Panc1 (cell line): ENCODE measurements around the gene PCP4L1. TPM values are rescaled to one million over a fixed set of nuclear protein-coding genes. Genes with fewer than 3 reads are reported as not detected.

Source experiments
- ATAC-seq: fragments of 200-7000 bp; cut with Tn5 transposase; 2 replicates; pipeline ENCODE4 v1.9.1; 2020; ENCODE audit warnings: mild to moderate bottlenecking, moderate library complexity
- BruUV-seq: library from RNA; stranded (reverse); fragments of 400-500 nt; replicated peaks from 2 replicates; lab custom pipeline; 2021; lab: Mats Ljungman, UMichigan
- CTCF ChIA-PET: fragments of 300-600 bp; sonication (Branson Sonifier 250); formaldehyde crosslinking; loops from one replicate; lab custom pipeline; 2022; ENCODE audit warnings: antibody characterized with exemption; lab: Charles Lee
- POLR2A ChIA-PET: fragments of 300-600 bp; sonication (Branson Sonifier 250); formaldehyde crosslinking; loops from one replicate; lab custom pipeline; 2022; ENCODE audit warnings: antibody characterized with exemption; lab: Charles Lee
- DNase-seq: peaks from one replicate; pipeline ENCODE4 v3.0.0-alpha.2; 2010; ENCODE audit warnings: low read depth, low spot score
- H3K27ac ChIP-seq: 2 replicates; pipeline ENCODE4 v1.5.1; 2011; ENCODE audit warnings: mild to moderate bottlenecking, low read length, inconsistent platforms
- H3K27me3 ChIP-seq: fragments of 200-500 bp; sonication (Bioruptor generic); 2 replicates; pipeline ENCODE4 v1.6.0; 2014; ENCODE audit warnings: low read length, inconsistent platforms; ENCODE audit not compliant: control insufficient read depth, insufficient read depth
- H3K36me3 ChIP-seq: fragments of 200-500 bp; sonication (Bioruptor generic); 2 replicates; pipeline ENCODE4 v1.5.1; 2014; ENCODE audit warnings: inconsistent platforms, mild to moderate bottlenecking, low read length, moderate library complexity; ENCODE audit not compliant: control insufficient read depth, insufficient read depth
- H3K4me1 ChIP-seq: 2 replicates; pipeline ENCODE4 v1.5.1; 2011; ENCODE audit warnings: inconsistent platforms, mild to moderate bottlenecking, low read length, moderate library complexity; ENCODE audit not compliant: control insufficient read depth, insufficient read depth
- H3K4me3 ChIP-seq, 2 experiments: 2 replicates each; pipeline ENCODE4 v1.5.1; 2011 to 2012; ENCODE audit warnings: low read depth in 2 of 2, low read length in 2 of 2, mild to moderate bottlenecking in 2 of 2, inconsistent platforms in 1 of 2, moderate library complexity in 1 of 2
- H3K9me3 ChIP-seq: fragments of 200-500 bp; sonication (Bioruptor generic); 2 replicates; pipeline ENCODE4 v1.5.1; 2014; ENCODE audit warnings: low read depth, mild to moderate bottlenecking, inconsistent platforms, low read length, moderate library complexity; ENCODE audit not compliant: control insufficient read depth, insufficient read depth
- CTCF ChIP-seq: fragments of 450-650 bp; IDR thresholded peaks from 2 replicates; pipeline ENCODE4 v1.5.1; 2017; ENCODE audit warnings: mild to moderate bottlenecking
- POLR2AphosphoS5 ChIP-seq: IDR thresholded peaks from 2 replicates; pipeline ENCODE4 v1.6.1; 2012; ENCODE audit warnings: mild to moderate bottlenecking, low read depth, low read length, moderate library complexity
- SIN3A ChIP-seq: IDR thresholded peaks from 2 replicates; pipeline ENCODE4 v1.6.1; 2012; ENCODE audit warnings: low read depth, mild to moderate bottlenecking, low read length, moderate library complexity, borderline replicate concordance; ENCODE audit not compliant: insufficient read depth
- TCF7L2 ChIP-seq: IDR thresholded peaks from 2 replicates; pipeline ENCODE4 v1.6.1; 2011; ENCODE audit warnings: mild to moderate bottlenecking, low read depth, low read length, inconsistent platforms
- in situ Hi-C: cut with HindIII; loops from 2 replicates; pipeline ENCODE4 v1.10.0; 2016; ENCODE audit warnings: low sequenced_read_pairs, low pct_unique_long_range_greater_than_20kb
- intact Hi-C: fragments of 100-400 bp; cut with micrococcal nuclease; formaldehyde crosslinking; loops from one replicate; pipeline ENCODE4 v1.10.0; 2022; ENCODE audit not compliant: unreplicated experiment
- total RNA-seq: library from RNA; stranded (reverse); gene quantifications from one replicate; pipeline ENCODE4 v1.2.1, GENCODE V29; 2021; ENCODE audit not compliant: unreplicated experiment
- TF ChIP-seq, protein P1 (sequence below), 2 experiments: IDR thresholded peaks; 2 replicates each; pipeline ENCODE4 v1.6.1; 2011 to 2012; ENCODE audit warnings: low read depth in 2 of 2, control low read depth in 1 of 2, low read length in 1 of 2, mild to moderate bottlenecking in 1 of 2, moderate library complexity in 1 of 2; ENCODE audit not compliant: insufficient read depth in 1 of 2

Gene PCP4L1
- total RNA-seq, 1 experiment from 2014 or later, result not detected

DNA sequence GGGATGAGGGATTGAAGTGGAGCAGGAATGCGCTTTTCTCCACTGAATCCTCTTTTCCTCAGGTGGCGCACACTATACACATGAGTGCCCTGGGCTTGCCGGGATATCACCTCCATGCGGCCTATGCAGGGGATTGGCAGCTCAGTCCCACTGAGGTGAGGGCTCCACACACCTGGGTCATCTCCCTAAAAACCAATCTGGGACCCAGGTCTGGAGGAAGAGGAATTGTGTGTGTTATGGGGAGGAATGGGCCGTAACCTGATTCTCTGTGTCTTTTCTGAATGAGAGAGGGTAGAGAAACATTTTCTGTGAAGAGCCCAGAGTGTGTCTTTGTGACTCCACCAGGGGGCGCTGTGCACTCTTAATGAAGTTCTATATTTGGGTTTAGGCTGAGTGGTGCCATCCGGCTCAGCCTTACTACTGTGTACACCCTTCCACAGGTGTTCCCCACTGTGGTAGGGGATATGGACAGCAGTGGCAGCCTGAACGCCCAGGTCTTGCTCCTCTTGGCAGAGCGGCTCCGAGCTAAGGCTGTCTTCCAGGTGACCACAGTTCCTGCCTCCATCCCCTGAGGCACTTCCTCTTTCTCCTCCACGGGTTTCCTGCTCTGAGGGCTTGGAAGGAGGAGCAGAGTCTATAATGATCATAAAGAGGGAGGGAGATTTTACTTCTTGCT is 31.2 kb upstream of the PCP4L1 start:
- BruUV-seq, result TSS peak; percentile 64
- peak overlapping the region; percentile 82 to 86; a peak in 2 of 4 replicates for H3K4me3 ChIP-seq
- intact Hi-C loops (loop anchor here (5.0 kb wide), 2 partner anchors 65 to 145 kb away; no protein-coding TSS in a partner anchor), in situ Hi-C loops (no loop called here)
- POLR2A ChIA-PET, result no interaction called here
- DNase-seq (peak; percentile 39), ATAC-seq (peak; percentile 76)
- H3K27ac ChIP-seq, result peak overlapping the region; percentile 90
- H3K9me3 ChIP-seq, result no peaks in the 10 kb centered on the region
- H3K36me3 ChIP-seq, result peaks cover 2% of the 10 kb centered on the region; the same call in 1 of the 2 replicates
- H3K4me1 ChIP-seq, result peaks cover 19% of the 10 kb centered on the region
- TF ChIP-seq CTCF (peak; percentile 88), POLR2AphosphoS5 (no peak)
- CTCF ChIA-PET, result interaction anchor here (0.5 to 2.5 kb wide), 5 partner anchors 11 to 156 kb away, joined by 4 to 30 read pairs (median 5); partner anchors contain the start of gene NR1I3
- H3K27me3 ChIP-seq, result no peaks in the 10 kb centered on the region

DNA sequence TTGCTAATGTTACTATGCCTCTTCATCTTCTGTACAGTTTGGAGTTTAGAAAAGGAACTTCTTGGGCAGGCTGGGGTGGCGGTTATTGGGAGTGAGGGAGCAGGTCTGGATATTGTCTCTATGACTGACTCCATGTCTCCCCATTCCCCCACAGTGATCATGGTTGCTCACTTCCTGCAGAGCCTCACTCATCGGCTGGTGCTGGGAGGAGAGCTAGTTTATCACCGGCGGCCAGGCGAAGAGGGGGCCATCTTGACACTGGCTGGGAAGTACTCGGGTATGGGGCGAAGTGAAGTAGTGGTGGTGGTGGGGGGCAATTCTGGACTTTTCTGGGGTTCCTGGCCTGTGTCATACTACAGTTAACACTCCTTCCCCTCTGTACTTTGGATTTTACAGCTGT is 30.5 kb upstream of the PCP4L1 start:
- H3K4me3 ChIP-seq, result no peak overlapping the region
- H3K36me3 ChIP-seq, result peaks cover 2% of the 10 kb centered on the region; the same call in 1 of the 2 replicates
- no peaks in the 10 kb centered on the region for H3K9me3 ChIP-seq
- H3K27ac ChIP-seq, result no peak overlapping the region
- TF ChIP-seq, protein P1, sequence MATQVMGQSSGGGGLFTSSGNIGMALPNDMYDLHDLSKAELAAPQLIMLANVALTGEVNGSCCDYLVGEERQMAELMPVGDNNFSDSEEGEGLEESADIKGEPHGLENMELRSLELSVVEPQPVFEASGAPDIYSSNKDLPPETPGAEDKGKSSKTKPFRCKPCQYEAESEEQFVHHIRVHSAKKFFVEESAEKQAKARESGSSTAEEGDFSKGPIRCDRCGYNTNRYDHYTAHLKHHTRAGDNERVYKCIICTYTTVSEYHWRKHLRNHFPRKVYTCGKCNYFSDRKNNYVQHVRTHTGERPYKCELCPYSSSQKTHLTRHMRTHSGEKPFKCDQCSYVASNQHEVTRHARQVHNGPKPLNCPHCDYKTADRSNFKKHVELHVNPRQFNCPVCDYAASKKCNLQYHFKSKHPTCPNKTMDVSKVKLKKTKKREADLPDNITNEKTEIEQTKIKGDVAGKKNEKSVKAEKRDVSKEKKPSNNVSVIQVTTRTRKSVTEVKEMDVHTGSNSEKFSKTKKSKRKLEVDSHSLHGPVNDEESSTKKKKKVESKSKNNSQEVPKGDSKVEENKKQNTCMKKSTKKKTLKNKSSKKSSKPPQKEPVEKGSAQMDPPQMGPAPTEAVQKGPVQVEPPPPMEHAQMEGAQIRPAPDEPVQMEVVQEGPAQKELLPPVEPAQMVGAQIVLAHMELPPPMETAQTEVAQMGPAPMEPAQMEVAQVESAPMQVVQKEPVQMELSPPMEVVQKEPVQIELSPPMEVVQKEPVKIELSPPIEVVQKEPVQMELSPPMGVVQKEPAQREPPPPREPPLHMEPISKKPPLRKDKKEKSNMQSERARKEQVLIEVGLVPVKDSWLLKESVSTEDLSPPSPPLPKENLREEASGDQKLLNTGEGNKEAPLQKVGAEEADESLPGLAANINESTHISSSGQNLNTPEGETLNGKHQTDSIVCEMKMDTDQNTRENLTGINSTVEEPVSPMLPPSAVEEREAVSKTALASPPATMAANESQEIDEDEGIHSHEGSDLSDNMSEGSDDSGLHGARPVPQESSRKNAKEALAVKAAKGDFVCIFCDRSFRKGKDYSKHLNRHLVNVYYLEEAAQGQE (IDR thresholded peaks at IDR 0.05; ENCODE audit: insufficient read depth in 1 of 2, low read depth in 2 of 2, low read length in 1 of 2), result no peak
- no peak for TF ChIP-seq SIN3A
- TF ChIP-seq POLR2AphosphoS5, result no peak
- no peak for TF ChIP-seq TCF7L2
- TF ChIP-seq CTCF, result no peak
- DNase-seq (no peak), ATAC-seq (no peak)
- H3K27me3 ChIP-seq, result no peaks in the 10 kb centered on the region
- H3K4me1 ChIP-seq, result peaks cover 19% of the 10 kb centered on the region
- no TSS peak for BruUV-seq
- ChIA-PET CTCF (interaction anchor here (0.6 kb wide), 1 partner anchor 9 kb away, joined by 3 read pairs; no protein-coding TSS in a partner anchor), POLR2A (no interaction called here)
- in situ Hi-C loops, result no loop called here
- intact Hi-C loops, result loop anchor here (5.0 kb wide), 2 partner anchors 64 to 144 kb away; no protein-coding TSS in a partner anchor
